Duodenal mucosa (tissue), 2 donors: ENCODE results near the gene CFAP206.

Source experiments
- H3K27ac ChIP-seq: one replicate; pipeline ENCODE4 v1.7.0; 2013; ENCODE audit warnings: low read depth, low read length
- H3K27me3 ChIP-seq, 2 donors: one replicate each; pipeline ENCODE4 v1.7.0; 2013; ENCODE audit warnings: low read length in 2 of 2, control low read depth in 1 of 2; ENCODE audit not compliant: insufficient read depth in 2 of 2, control insufficient read depth in 1 of 2
- H3K36me3 ChIP-seq, 2 donors: one replicate each; pipeline ENCODE4 v1.7.0; 2013; ENCODE audit warnings: low read length in 2 of 2, control low read depth in 1 of 2; ENCODE audit not compliant: insufficient read depth in 2 of 2, control insufficient read depth in 1 of 2
- H3K4me1 ChIP-seq, 2 donors: one replicate each; pipeline ENCODE4 v1.7.0; 2013; ENCODE audit warnings: low read length in 2 of 2, control low read depth in 1 of 2; ENCODE audit not compliant: insufficient read depth in 2 of 2, control insufficient read depth in 1 of 2
- H3K4me3 ChIP-seq, 2 donors: one replicate each; pipeline ENCODE4 v1.7.0; 2013; ENCODE audit warnings: low read length in 2 of 2, low read depth in 1 of 2
- H3K9ac ChIP-seq, 2 donors: one replicate each; pipeline ENCODE4 v1.7.0; 2013; ENCODE audit warnings: low read length in 2 of 2, low read depth in 1 of 2
- H3K9me3 ChIP-seq, 2 donors: one replicate each; pipeline ENCODE4 v1.7.0; 2013; ENCODE audit warnings: low read length in 2 of 2, control low read depth in 1 of 2; ENCODE audit not compliant: control insufficient read depth in 1 of 2

Gene CFAP206

DNA sequence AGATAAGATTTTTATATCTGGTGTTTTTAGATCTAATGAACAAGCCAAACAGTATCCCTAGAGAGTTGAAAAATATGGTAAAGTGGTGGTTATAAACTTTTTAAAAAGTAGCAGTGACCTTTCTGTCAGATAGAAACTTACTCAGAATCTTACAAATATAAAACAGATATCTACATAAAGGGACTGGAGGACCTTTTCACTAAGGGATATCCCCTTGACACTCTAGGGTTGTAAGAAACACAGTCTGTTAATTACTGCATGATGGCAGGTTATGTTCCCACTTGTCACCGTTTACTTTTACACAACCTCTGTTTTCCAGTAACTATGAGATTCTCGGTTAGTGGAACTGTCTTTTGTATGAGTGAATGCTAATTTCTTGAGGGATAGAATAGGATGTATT is 11.5 kb downstream of the CFAP206 start:
- no peak overlapping the region for H3K9ac ChIP-seq
- H3K9me3 ChIP-seq = no peaks in the 10 kb centered on the region
- H3K27me3 ChIP-seq = no peaks in the 10 kb centered on the region
- H3K27ac ChIP-seq = no peak overlapping the region
- H3K4me1 ChIP-seq = no peaks in the 10 kb centered on the region
- H3K4me3 ChIP-seq = no peak overlapping the region
- H3K36me3 ChIP-seq = no peaks in the 10 kb centered on the region

DNA sequence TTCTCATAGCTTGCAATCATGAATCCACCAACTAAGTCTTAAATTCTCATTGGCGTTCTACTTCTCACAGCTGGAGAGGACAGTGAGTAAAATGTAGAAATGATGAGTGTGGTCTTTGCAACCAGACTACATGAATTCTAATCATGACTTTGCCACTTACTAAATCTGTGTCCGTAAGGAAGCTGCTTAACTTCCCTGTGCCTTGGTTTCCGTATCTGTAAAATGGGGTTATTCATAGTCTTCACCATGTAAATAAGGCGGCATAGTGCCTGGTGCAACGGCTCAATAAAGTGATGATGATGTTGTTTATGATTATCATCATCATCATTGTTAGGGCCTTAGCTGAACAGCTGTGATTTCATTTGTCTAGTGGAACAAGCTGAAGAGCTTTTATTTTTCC is 12.6 kb downstream of the CFAP206 start:
- no peak overlapping the region for H3K9ac ChIP-seq
- no peaks in the 10 kb centered on the region for H3K27me3 ChIP-seq
- no peak overlapping the region for H3K4me3 ChIP-seq
- no peaks in the 10 kb centered on the region for H3K9me3 ChIP-seq
- no peaks in the 10 kb centered on the region for H3K4me1 ChIP-seq
- H3K27ac ChIP-seq = no peak overlapping the region
- H3K36me3 ChIP-seq = no peaks in the 10 kb centered on the region

- H3K4me3 ChIP-seq = no peak overlapping the region
- no peaks in the 10 kb centered on the region for H3K27me3 ChIP-seq
- no peak overlapping the region for H3K9ac ChIP-seq
- no peaks in the 10 kb centered on the region for H3K9me3 ChIP-seq
- no peaks in the 10 kb centered on the region for H3K4me1 ChIP-seq
- H3K36me3 ChIP-seq = no peaks in the 10 kb centered on the region
- H3K27ac ChIP-seq = no peak overlapping the region
Observed at GRCh38 chr6:87421576-87421975, 13.8 kb downstream of the CFAP206 start.

DNA sequence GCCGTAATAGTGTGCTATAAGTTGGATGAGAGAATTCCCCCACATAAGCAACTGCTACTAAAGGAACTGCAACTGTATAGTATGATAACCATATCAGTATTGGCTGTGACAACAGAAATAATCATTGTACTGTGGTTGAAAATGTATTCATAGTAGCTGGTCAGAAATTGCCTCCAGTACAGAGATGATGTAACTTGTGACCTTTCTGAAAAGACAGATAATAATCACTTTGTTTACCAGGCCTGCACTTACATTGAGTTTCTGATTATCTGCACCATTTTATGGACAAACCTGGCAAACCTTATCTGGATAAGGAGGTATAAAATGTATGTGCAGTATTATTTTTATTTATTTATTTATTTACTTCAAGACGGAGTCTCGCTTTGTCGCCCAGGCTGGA is 19.0 kb downstream of the CFAP206 start:
- H3K9ac ChIP-seq = no peak overlapping the region
- H3K9me3 ChIP-seq = no peaks in the 10 kb centered on the region
- H3K27me3 ChIP-seq = no peaks in the 10 kb centered on the region
- H3K4me1 ChIP-seq = no peaks in the 10 kb centered on the region
- H3K4me3 ChIP-seq = no peak overlapping the region
- no peak overlapping the region for H3K27ac ChIP-seq
- no peaks in the 10 kb centered on the region for H3K36me3 ChIP-seq

GRCh38 chr6:87430499-87430898 is 22.7 kb downstream of the CFAP206 start:
- no peak overlapping the region for H3K9ac ChIP-seq
- no peaks in the 10 kb centered on the region for H3K36me3 ChIP-seq
- H3K9me3 ChIP-seq = no peaks in the 10 kb centered on the region
- no peak overlapping the region for H3K27ac ChIP-seq
- H3K27me3 ChIP-seq = no peaks in the 10 kb centered on the region
- H3K4me3 ChIP-seq = no peak overlapping the region
- no peaks in the 10 kb centered on the region for H3K4me1 ChIP-seq

DNA sequence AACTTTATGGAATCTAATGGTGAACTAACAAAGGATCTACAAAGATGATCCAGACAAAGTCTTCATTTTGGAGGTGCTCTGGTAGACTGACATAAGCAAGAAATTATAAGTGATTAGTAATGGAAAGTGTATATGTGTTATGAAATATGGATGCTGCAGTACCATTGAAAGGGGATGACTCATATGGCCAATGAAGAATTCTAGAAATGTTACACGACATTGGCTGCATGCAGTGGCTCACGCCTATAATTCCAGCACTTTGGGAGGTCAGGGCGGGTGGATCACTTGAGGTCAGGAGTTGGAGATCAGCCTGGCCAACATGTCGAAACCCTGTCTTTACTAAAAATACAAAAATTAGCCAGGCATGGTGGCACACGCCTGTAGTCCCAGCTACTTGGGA is 23.5 kb downstream of the CFAP206 start:
- no peak overlapping the region for H3K27ac ChIP-seq
- no peak overlapping the region for H3K4me3 ChIP-seq
- H3K27me3 ChIP-seq = no peaks in the 10 kb centered on the region
- H3K4me1 ChIP-seq = no peaks in the 10 kb centered on the region
- H3K36me3 ChIP-seq = no peaks in the 10 kb centered on the region
- no peak overlapping the region for H3K9ac ChIP-seq
- H3K9me3 ChIP-seq = no peaks in the 10 kb centered on the region

- H3K4me1 ChIP-seq = no peaks in the 10 kb centered on the region
- H3K36me3 ChIP-seq = no peaks in the 10 kb centered on the region
- no peak overlapping the region for H3K9ac ChIP-seq
- no peaks in the 10 kb centered on the region for H3K9me3 ChIP-seq
- H3K27ac ChIP-seq = no peak overlapping the region
- H3K27me3 ChIP-seq = no peaks in the 10 kb centered on the region
- H3K4me3 ChIP-seq = no peak overlapping the region
Observed at GRCh38 chr6:87436435-87436834, 28.7 kb downstream of the CFAP206 start.

DNA sequence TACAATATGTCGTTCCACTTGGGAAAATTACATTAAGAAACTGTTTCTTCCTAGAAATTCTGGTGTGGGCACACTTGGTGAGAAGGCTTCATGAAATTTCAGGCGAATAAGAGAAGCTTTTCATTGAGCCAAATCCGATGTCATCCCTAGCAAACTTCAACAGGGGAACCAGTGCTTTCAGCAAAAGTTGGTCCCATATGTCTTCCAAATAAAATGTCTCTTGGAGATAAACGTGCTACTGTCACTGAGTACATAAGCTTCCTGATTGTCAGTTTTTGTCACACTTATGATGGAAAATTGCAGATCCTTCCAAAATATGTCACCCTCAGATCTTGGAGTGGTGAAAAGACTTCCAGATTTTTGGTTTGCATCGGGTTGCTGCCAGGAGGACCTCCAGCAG is 33.9 kb downstream of the CFAP206 start:
- peaks cover 0 to 3% of the 10 kb centered on the region in 2 donors for H3K9me3 ChIP-seq
- H3K27me3 ChIP-seq = no peaks in the 10 kb centered on the region
- no peaks in the 10 kb centered on the region for H3K36me3 ChIP-seq
- H3K4me1 ChIP-seq = no peaks in the 10 kb centered on the region
- H3K9ac ChIP-seq = no peak overlapping the region
- H3K27ac ChIP-seq = no peak overlapping the region
- H3K4me3 ChIP-seq = no peak overlapping the region

DNA sequence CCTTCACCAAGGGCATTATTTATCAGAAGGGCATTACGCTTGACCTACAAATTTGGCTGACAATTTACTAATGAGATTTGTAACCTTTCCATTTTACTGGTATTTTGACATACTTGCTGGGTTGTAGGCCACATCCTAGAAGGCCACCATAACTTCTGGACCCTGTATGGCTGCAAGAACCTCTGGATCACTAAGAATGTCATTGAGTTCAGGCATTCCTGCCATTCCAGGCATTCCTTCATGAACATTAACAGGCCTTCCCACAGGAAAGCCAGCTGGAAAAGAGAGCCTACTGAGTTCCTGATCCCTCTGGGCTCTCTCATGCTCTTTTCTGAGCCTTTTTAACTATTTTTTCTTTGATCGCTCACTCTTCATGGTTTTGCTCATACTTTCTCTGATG is 36.6 kb downstream of the CFAP206 start:
- Histone ChIP-seq H3K27me3 (no peaks in the 10 kb centered on the region), H3K27ac (no peak overlapping the region), H3K36me3 (no peaks in the 10 kb centered on the region), H3K4me3 (no peak overlapping the region), H3K9me3 (peaks cover 0 to 3% of the 10 kb centered on the region in 2 donors), H3K4me1 (no peaks in the 10 kb centered on the region), H3K9ac (no peak overlapping the region)

DNA sequence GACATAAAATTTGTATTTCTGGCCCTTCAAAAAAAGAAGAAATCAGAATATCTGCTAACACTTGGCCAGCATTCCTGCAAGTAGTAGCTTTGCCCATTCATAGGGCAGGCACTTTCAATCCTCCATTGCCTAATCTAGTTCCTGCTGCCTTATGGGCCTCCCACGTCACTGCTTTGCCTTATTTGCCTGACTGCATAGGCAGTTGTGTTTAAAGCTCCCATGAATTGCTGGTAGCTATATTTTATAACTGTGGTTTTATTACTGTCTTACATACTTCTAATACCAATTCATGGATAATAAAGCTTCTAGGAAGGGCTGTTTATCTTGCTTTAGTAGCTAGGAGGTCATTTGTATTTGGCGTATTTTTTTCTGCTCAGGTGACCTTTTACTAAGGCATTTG is 57.3 kb downstream of the CFAP206 start:
- Histone ChIP-seq H3K36me3 (no peaks in the 10 kb centered on the region), H3K9ac (no peak overlapping the region), H3K9me3 (no peaks in the 10 kb centered on the region), H3K27ac (no peak overlapping the region), H3K27me3 (no peaks in the 10 kb centered on the region), H3K4me3 (no peak overlapping the region), H3K4me1 (no peaks in the 10 kb centered on the region)
